Adipocyte (in vitro differentiated cells): ENCODE measurements around the gene PLCB2.
A peak's percentile ranks its signal among the peaks of the same experiment; 100 is the strongest.

Source experiments
- DNase-seq: peaks from one replicate; pipeline ENCODE4 v3.0.0-alpha.2; 2015; ENCODE audit warnings: low read depth
- H3K27me3 ChIP-seq: replicated peaks from 2 replicates; pipeline ENCODE4 v1.7.0; 2013; ENCODE audit warnings: mild to moderate bottlenecking, low read length, moderate library complexity; ENCODE audit not compliant: control insufficient read depth, insufficient read depth
- H3K36me3 ChIP-seq: 2 replicates; pipeline ENCODE4 v1.7.0; 2013; ENCODE audit warnings: low read length, mild to moderate bottlenecking, moderate library complexity; ENCODE audit not compliant: control insufficient read depth, insufficient read depth, severe bottlenecking
- H3K4me1 ChIP-seq: 2 replicates; pipeline ENCODE4 v1.7.0; 2013; ENCODE audit warnings: mild to moderate bottlenecking, low read length, moderate library complexity; ENCODE audit not compliant: control insufficient read depth, insufficient read depth
- H3K4me3 ChIP-seq: 2 replicates; pipeline ENCODE4 v1.7.0; 2013; ENCODE audit warnings: mild to moderate bottlenecking, low read length, moderate library complexity
- H3K9ac ChIP-seq: 2 replicates; pipeline ENCODE4 v1.7.0; 2013; ENCODE audit warnings: mild to moderate bottlenecking, low read length, moderate library complexity
- H3K9me3 ChIP-seq: 2 replicates; pipeline ENCODE4 v1.7.0; 2013; ENCODE audit warnings: mild to moderate bottlenecking, low read length, moderate library complexity; ENCODE audit not compliant: control insufficient read depth

Gene PLCB2

GRCh38 chr15:40331026-40331425 lies 23.3 kb upstream of the PLCB2 start:
- no peak for DNase-seq
- Histone ChIP-seq H3K4me1 (peaks cover 62% of the 10 kb centered on the region), H3K4me3 (no peak overlapping the region), H3K27me3 (no peaks in the 10 kb centered on the region), H3K36me3 (peaks cover 5% of the 10 kb centered on the region), H3K9me3 (no peaks in the 10 kb centered on the region), H3K9ac (no peak overlapping the region)

GRCh38 chr15:40330368-40330836 lies 22.7 kb upstream of the PLCB2 start:
- Histone ChIP-seq H3K9ac (no peak overlapping the region), H3K27me3 (no peaks in the 10 kb centered on the region), H3K4me1 (peaks cover 62% of the 10 kb centered on the region), H3K4me3 (no peak overlapping the region), H3K9me3 (no peaks in the 10 kb centered on the region), H3K36me3 (peaks cover 5% of the 10 kb centered on the region)
- no peak for DNase-seq

DNA sequence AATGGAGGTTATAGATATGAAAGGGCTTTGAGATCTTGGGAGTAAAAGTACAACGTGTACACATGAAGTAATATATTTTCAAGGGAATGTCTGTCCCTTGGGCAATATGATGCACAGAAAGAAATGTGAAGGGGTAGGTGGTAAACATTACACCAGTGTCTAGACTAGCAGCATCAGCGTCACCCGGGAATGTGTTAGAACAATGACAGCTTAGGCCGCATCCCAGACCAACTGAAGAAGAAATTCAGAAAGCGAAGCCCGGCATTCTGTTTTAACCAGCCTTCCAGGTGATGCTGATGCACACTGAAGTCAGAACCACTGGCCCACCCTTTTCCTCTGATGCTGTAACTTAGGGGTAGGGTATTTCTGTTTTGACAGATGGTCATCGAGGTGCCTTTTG lies 22.1 kb upstream of the PLCB2 start:
- Histone ChIP-seq H3K9ac (no peak overlapping the region), H3K27me3 (no peaks in the 10 kb centered on the region), H3K9me3 (no peaks in the 10 kb centered on the region), H3K36me3 (peaks cover 5% of the 10 kb centered on the region), H3K4me1 (peaks cover 63% of the 10 kb centered on the region), H3K4me3 (peak overlapping the region; percentile 14)
- no peak for DNase-seq

DNA sequence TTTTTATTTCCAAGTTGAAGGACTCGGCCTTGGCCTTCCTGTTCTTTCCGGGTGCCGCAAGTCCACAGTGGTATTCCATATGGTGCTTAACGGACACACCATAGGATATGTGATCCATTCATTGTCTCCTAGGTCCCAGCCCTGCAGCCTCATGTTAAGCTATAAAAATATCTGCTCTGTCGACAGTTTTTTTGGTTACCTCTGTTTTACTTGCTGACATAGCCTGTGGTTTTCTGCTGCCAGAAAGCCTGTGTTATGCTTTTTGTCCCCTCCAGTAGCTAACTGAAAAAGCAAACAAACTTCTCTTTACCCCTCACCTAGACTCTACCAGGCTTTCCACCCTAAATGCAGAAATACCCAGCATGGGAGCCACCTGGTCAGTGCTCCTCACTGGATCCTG lies 21.0 kb upstream of the PLCB2 start:
- DNase-seq = no peak
- H3K27me3 ChIP-seq = no peaks in the 10 kb centered on the region
- no peaks in the 10 kb centered on the region for H3K9me3 ChIP-seq
- H3K4me3 ChIP-seq = no peak overlapping the region
- peaks cover 5% of the 10 kb centered on the region for H3K36me3 ChIP-seq
- peak overlapping the region; percentile 35 for H3K9ac ChIP-seq
- H3K4me1 ChIP-seq = peaks cover 54% of the 10 kb centered on the region

DNA sequence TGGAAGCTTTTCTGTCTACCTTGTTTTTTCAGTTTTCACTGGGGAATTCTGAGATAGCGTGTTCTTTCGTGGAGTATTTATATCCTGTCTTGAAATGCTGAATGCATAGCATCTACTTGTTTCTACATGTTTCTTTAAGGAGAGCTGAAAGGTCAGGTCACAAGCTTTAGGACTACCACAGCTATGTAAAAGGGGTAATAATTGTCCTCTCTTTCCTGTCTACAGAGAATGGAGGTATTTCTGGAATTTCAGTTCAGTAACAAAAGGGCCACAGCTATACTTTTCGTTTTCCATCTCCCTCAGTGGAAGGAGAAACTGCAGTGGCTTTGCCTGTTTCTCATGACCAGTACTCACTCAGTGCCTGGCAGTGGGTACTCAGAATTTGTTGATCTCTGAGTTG lies 20.4 kb upstream of the PLCB2 start:
- H3K36me3 ChIP-seq = peaks cover 5% of the 10 kb centered on the region
- peak; percentile 58 for DNase-seq
- peak overlapping the region; percentile 58 for H3K9ac ChIP-seq
- H3K4me3 ChIP-seq = peak overlapping the region; percentile 17
- H3K9me3 ChIP-seq = no peaks in the 10 kb centered on the region
- no peaks in the 10 kb centered on the region for H3K27me3 ChIP-seq
- peaks cover 51% of the 10 kb centered on the region for H3K4me1 ChIP-seq

- H3K27me3 ChIP-seq = no peaks in the 10 kb centered on the region
- peaks cover 57% of the 10 kb centered on the region for H3K4me1 ChIP-seq
- H3K9ac ChIP-seq = peak overlapping the region; percentile 58
- no peak for DNase-seq
- H3K36me3 ChIP-seq = peaks cover 5% of the 10 kb centered on the region
- H3K9me3 ChIP-seq = no peaks in the 10 kb centered on the region
- peak overlapping the region; percentile 17 for H3K4me3 ChIP-seq
Measured at GRCh38 chr15:40327457-40327856, 19.7 kb upstream of the PLCB2 start.

GRCh38 chr15:40325700-40326099 lies 18.0 kb upstream of the PLCB2 start:
- no peaks in the 10 kb centered on the region for H3K9me3 ChIP-seq
- H3K4me3 ChIP-seq = peak overlapping the region; percentile 83
- peaks cover 60% of the 10 kb centered on the region for H3K4me1 ChIP-seq
- DNase-seq = no peak
- H3K9ac ChIP-seq = peak overlapping the region; percentile 85
- peaks cover 5% of the 10 kb centered on the region for H3K36me3 ChIP-seq
- H3K27me3 ChIP-seq = no peaks in the 10 kb centered on the region

GRCh38 chr15:40325188-40325587 lies 17.5 kb upstream of the PLCB2 start:
- Histone ChIP-seq H3K36me3 (peaks cover 5% of the 10 kb centered on the region), H3K9ac (peak overlapping the region; percentile 85), H3K4me3 (peak overlapping the region; percentile 83), H3K9me3 (no peaks in the 10 kb centered on the region), H3K4me1 (peaks cover 56% of the 10 kb centered on the region), H3K27me3 (no peaks in the 10 kb centered on the region)
- DNase-seq = peak; percentile 44

- peak overlapping the region; percentile 85 for H3K9ac ChIP-seq
- peaks cover 47% of the 10 kb centered on the region for H3K4me1 ChIP-seq
- DNase-seq = peak; percentile 61
- H3K9me3 ChIP-seq = no peaks in the 10 kb centered on the region
- H3K36me3 ChIP-seq = peaks cover 5% of the 10 kb centered on the region
- H3K4me3 ChIP-seq = peak overlapping the region; percentile 83
- H3K27me3 ChIP-seq = no peaks in the 10 kb centered on the region
Measured at GRCh38 chr15:40323953-40324937, 16.5 kb upstream of the PLCB2 start.

- DNase-seq = peak; percentile 93
- Histone ChIP-seq H3K9me3 (no peaks in the 10 kb centered on the region), H3K27me3 (no peaks in the 10 kb centered on the region), H3K4me3 (peak within 1 kb of the TSS; percentile 83), H3K36me3 (peaks cover 5% of the 10 kb centered on the region), H3K4me1 (peaks cover 38% of the 10 kb centered on the region), H3K9ac (peak within 1 kb of the TSS; percentile 85)
Measured at GRCh38 chr15:40323239-40323952, 15.7 kb upstream of the PLCB2 start, which contains the start of gene INAFM2. TSS of gene INAFM2 (plus strand) at chr15:40323692. CDS start at chr15:40324056, 364 bp downstream.
